ENCODE results near the gene TRPM3.
"Not testable (repeated sequence)": the region's sequence is repeated elsewhere in the genome, so short reads cannot be mapped to it uniquely, and the experiment has no call there.

TRPM3 gene

GRCh38 chr9:70981312-70981711 lies 140.1 kb downstream of the TRPM3 start:
- no peak overlapping the region for H2AFZ ChIP-seq (ENCODE audit: low read depth)
- no peaks in the 10 kb centered on the region for H3K79me2 ChIP-seq (ENCODE audit: insufficient read depth, low read depth)
- H3K4me3 ChIP-seq (IDR thresholded peaks at IDR 0.05; ENCODE audit: insufficient read depth, low read depth, low read length) = no peak overlapping the region
- no peak overlapping the region for H3K9ac ChIP-seq
- no peaks in the 10 kb centered on the region for H3K27me3 ChIP-seq (ENCODE audit: insufficient read depth, low read depth)
- no peaks in the 10 kb centered on the region for H3K36me3 ChIP-seq (ENCODE audit: insufficient read depth)
- H3K27ac ChIP-seq = no peak overlapping the region
- no peak for TF ChIP-seq CTCF (conservative IDR thresholded peaks at IDR 0.05; ENCODE audit: low read depth, low read length)
- no peaks in the 10 kb centered on the region for H3K4me1 ChIP-seq (ENCODE audit: low read depth, poor library complexity, severe bottlenecking)
- no peak overlapping the region for H3K4me2 ChIP-seq
- H4K20me1 ChIP-seq (ENCODE audit: insufficient read depth) = no peaks in the 10 kb centered on the region

DNA sequence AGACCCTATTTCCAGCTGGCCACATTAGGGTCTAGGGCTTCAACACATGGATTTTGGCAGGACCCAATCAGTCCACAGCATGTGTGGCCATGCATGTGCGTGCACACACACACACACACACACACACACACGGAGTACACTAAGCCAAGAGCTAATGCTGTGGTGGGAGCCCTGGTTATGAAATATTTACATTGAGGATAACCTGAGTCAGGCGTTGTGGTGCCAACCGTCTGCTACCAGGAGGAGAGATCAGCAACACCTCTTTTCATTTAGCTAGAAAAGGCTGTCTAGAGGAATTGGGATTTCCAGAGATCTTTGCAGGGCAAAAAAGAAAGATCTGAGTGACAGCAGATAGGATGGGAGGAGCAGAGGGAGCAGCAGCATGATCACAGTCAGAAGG lies 141.5 kb downstream of the TRPM3 start:
- H4K20me1 ChIP-seq (ENCODE audit: insufficient read depth) = no peaks in the 10 kb centered on the region
- no peak overlapping the region for H3K4me2 ChIP-seq
- no peaks in the 10 kb centered on the region for H3K79me2 ChIP-seq (ENCODE audit: insufficient read depth, low read depth)
- H2AFZ ChIP-seq (ENCODE audit: low read depth) = no peak overlapping the region
- H3K27me3 ChIP-seq (ENCODE audit: insufficient read depth, low read depth) = no peaks in the 10 kb centered on the region
- H3K4me3 ChIP-seq (IDR thresholded peaks at IDR 0.05; ENCODE audit: insufficient read depth, low read depth, low read length) = no peak overlapping the region
- TF ChIP-seq CTCF (conservative IDR thresholded peaks at IDR 0.05; ENCODE audit: low read depth, low read length) = no peak
- no peak overlapping the region for H3K9ac ChIP-seq
- no peaks in the 10 kb centered on the region for H3K36me3 ChIP-seq (ENCODE audit: insufficient read depth)
- H3K4me1 ChIP-seq (ENCODE audit: low read depth, poor library complexity, severe bottlenecking) = no peaks in the 10 kb centered on the region
- no peak overlapping the region for H3K27ac ChIP-seq

DNA sequence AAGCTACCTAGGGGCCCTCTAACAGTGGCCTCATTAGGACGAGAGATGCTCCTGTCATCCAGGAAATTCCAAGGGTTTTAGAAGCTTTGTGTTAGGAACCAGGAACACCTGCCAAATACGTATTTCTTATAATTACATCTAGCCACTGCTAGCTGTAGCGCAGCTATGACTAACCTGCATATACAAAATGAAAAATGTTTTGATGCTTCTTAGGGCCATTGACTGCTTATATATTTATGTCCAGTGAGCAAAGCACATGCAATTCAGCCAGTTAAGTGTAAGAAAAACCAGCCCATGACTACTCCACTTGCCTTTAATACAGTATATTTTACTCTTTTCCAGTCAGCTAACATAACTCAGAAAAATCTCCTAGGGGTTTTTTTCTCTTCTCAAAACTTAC lies 143.3 kb downstream of the TRPM3 start:
- Histone ChIP-seq H3K27me3 (ENCODE audit: insufficient read depth, low read depth) (no peaks in the 10 kb centered on the region), H3K4me3 (IDR thresholded peaks at IDR 0.05; ENCODE audit: insufficient read depth, low read depth, low read length) (no peak overlapping the region), H3K79me2 (ENCODE audit: insufficient read depth, low read depth) (no peaks in the 10 kb centered on the region), H3K27ac (no peak overlapping the region), H3K4me2 (no peak overlapping the region), H3K4me1 (ENCODE audit: low read depth, poor library complexity, severe bottlenecking) (no peaks in the 10 kb centered on the region), H3K36me3 (ENCODE audit: insufficient read depth) (no peaks in the 10 kb centered on the region), H2AFZ (ENCODE audit: low read depth) (no peak overlapping the region), H3K9ac (no peak overlapping the region), H4K20me1 (ENCODE audit: insufficient read depth) (no peaks in the 10 kb centered on the region)
- TF ChIP-seq CTCF (conservative IDR thresholded peaks at IDR 0.05; ENCODE audit: low read depth, low read length) = no peak

DNA sequence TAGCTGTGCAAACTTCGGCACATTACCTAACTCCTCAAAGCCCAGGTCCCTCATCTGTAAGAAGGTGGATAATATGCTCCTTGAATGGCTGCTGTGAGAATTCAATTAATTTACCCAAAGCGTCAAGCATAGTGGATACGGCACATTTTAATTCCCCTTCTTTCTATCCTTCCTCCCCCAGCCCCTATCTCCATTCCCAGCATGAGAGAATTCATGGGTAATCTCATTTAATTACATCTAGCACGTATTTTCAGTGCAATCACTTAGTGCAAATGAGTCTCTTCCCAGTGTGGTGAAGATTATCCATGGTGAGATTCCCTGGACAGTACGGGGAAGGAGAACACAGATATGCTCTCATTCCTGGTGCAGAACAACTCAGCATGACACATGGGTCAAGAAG lies 145.6 kb downstream of the TRPM3 start:
- no peak for TF ChIP-seq CTCF (conservative IDR thresholded peaks at IDR 0.05; ENCODE audit: low read depth, low read length)
- Histone ChIP-seq H2AFZ (ENCODE audit: low read depth) (no peak overlapping the region), H3K27ac (no peak overlapping the region), H3K9ac (no peak overlapping the region), H4K20me1 (ENCODE audit: insufficient read depth) (no peaks in the 10 kb centered on the region), H3K79me2 (ENCODE audit: insufficient read depth, low read depth) (no peaks in the 10 kb centered on the region), H3K4me2 (no peak overlapping the region), H3K4me3 (IDR thresholded peaks at IDR 0.05; ENCODE audit: insufficient read depth, low read depth, low read length) (no peak overlapping the region), H3K4me1 (ENCODE audit: low read depth, poor library complexity, severe bottlenecking) (no peaks in the 10 kb centered on the region), H3K27me3 (ENCODE audit: insufficient read depth, low read depth) (no peaks in the 10 kb centered on the region), H3K36me3 (ENCODE audit: insufficient read depth) (no peaks in the 10 kb centered on the region)

DNA sequence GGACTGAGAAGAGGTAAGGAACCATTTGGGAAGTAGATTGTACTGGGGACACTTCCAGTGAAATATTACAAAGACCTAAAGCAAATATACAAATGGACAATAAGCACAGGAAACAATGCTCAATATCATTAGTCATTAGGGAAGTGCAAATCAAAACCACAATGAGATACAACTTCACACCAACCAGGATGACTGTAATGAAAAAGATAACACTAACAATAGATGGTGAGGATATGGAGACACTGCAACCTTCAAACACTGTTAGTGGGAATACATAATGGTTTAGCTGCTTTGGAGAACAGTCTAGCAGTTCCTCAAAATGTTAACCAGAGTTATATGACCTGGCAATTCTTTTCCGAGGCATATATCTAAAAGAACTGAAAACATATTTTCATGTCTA lies 149.7 kb downstream of the TRPM3 start:
- no peaks in the 10 kb centered on the region for H3K79me2 ChIP-seq (ENCODE audit: insufficient read depth, low read depth)
- H3K27me3 ChIP-seq (ENCODE audit: insufficient read depth, low read depth) = no peaks in the 10 kb centered on the region
- H3K36me3 ChIP-seq (ENCODE audit: insufficient read depth) = no peaks in the 10 kb centered on the region
- no peaks in the 10 kb centered on the region for H3K4me1 ChIP-seq (ENCODE audit: low read depth, poor library complexity, severe bottlenecking)
- no peak overlapping the region for H3K27ac ChIP-seq
- no peak overlapping the region for H2AFZ ChIP-seq (ENCODE audit: low read depth)
- no peak overlapping the region for H3K9ac ChIP-seq
- H4K20me1 ChIP-seq (ENCODE audit: insufficient read depth) = no peaks in the 10 kb centered on the region
- no peak overlapping the region for H3K4me2 ChIP-seq
- H3K4me3 ChIP-seq (IDR thresholded peaks at IDR 0.05; ENCODE audit: insufficient read depth, low read depth, low read length) = no peak overlapping the region
- TF ChIP-seq CTCF (conservative IDR thresholded peaks at IDR 0.05; ENCODE audit: low read depth, low read length) = no peak

DNA sequence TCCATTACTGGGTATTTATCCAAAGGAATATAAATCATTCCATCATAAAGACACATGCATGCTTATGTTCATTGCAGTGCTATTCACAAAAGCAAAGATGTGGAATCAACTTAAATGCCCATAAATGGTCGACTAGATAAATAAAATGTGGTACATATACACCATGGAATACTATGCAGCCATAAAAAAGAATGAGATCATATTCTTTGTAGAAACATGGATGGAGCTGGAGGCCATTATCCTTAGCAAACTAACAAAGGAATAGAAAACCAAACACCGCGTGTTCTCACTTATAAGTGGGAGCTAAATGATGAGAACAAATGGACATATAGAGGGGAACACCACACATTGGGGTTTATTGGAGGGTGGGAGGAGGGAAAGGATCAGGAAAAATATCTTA lies 155.0 kb downstream of the TRPM3 start:
- H3K27ac ChIP-seq; H3K27me3 ChIP-seq (ENCODE audit: insufficient read depth, low read depth); H4K20me1 ChIP-seq (ENCODE audit: insufficient read depth); H3K79me2 ChIP-seq (ENCODE audit: insufficient read depth, low read depth); H3K36me3 ChIP-seq (ENCODE audit: insufficient read depth); H3K4me1 ChIP-seq (ENCODE audit: low read depth, poor library complexity, severe bottlenecking); H3K4me2 ChIP-seq; H3K4me3 ChIP-seq (IDR thresholded peaks at IDR 0.05; ENCODE audit: insufficient read depth, low read depth, low read length); H3K9ac ChIP-seq; H2AFZ ChIP-seq (ENCODE audit: low read depth): not testable (repeated sequence)

All from KMS-11 (cell line).